B cell (primary cell): ENCODE data around the gene IMMP2L.

Source experiments
- CTCF ChIP-seq: fragments of 200-600 bp; IDR thresholded peaks from one replicate; pipeline ENCODE4 v1.8.0; 2022; ENCODE audit warnings: antibody characterized with exemption, mild to moderate bottlenecking
- EZH2 ChIP-seq: IDR thresholded peaks from 2 replicates; pipeline ENCODE4 v1.6.1; 2012; ENCODE audit warnings: borderline replicate concordance, low read depth, mild to moderate bottlenecking, moderate library complexity, low read length; ENCODE audit not compliant: insufficient read depth, poor library complexity, severe bottlenecking

GRCh38 chr7:110633313-110633712 lies 929.0 kb downstream of the IMMP2L start:
- TF ChIP-seq EZH2: no peak
- TF ChIP-seq CTCF: no peak
